ENCODE results near the gene ERF. TPM values are rescaled to one million over a fixed set of nuclear protein-coding genes. Genes with fewer than 3 reads are reported as not detected.

Gene ERF
- total and polyA plus RNA-seq, 2 donors from 2014 or later = 31.1 to 61.2 TPM

- intact Hi-C loops (cut with DNase I) = no loop called here
- H3K9me3 ChIP-seq (ENCODE audit: control insufficient read depth in 2 of 3, insufficient read depth in 1 of 3, low read length in 3 of 3) = no peaks in the 10 kb centered on the region
- DNase-seq (no peak), FAIRE-seq (no peak)
- no peak overlapping the region for H3K27ac ChIP-seq (ENCODE audit: low read depth in 2 of 2, low read length in 2 of 2)
- H3K9ac ChIP-seq (ENCODE audit: low read length in 3 of 3) = no peak overlapping the region
- TF ChIP-seq, protein P1, sequence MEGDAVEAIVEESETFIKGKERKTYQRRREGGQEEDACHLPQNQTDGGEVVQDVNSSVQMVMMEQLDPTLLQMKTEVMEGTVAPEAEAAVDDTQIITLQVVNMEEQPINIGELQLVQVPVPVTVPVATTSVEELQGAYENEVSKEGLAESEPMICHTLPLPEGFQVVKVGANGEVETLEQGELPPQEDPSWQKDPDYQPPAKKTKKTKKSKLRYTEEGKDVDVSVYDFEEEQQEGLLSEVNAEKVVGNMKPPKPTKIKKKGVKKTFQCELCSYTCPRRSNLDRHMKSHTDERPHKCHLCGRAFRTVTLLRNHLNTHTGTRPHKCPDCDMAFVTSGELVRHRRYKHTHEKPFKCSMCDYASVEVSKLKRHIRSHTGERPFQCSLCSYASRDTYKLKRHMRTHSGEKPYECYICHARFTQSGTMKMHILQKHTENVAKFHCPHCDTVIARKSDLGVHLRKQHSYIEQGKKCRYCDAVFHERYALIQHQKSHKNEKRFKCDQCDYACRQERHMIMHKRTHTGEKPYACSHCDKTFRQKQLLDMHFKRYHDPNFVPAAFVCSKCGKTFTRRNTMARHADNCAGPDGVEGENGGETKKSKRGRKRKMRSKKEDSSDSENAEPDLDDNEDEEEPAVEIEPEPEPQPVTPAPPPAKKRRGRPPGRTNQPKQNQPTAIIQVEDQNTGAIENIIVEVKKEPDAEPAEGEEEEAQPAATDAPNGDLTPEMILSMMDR (IDR thresholded peaks at IDR 0.05; ENCODE audit: borderline replicate concordance, extremely low read depth, insufficient read depth) = no peak
- H3K4me1 ChIP-seq (ENCODE audit: control insufficient read depth in 2 of 3, insufficient read depth in 2 of 3, low read depth in 1 of 3, low read length in 3 of 3) = peaks cover 0 to 5% (median 0%) of the 10 kb centered on the region in 3 donors
- peaks cover 0 to 47% (median 37%) of the 10 kb centered on the region in 3 donors for H3K36me3 ChIP-seq (ENCODE audit: control insufficient read depth in 2 of 3, insufficient read depth in 3 of 3, low read length in 3 of 3)
- no peak overlapping the region for H3K4me3 ChIP-seq (ENCODE audit: low read length in 3 of 3)
- H3K27me3 ChIP-seq (ENCODE audit: control insufficient read depth, insufficient read depth, low read length) = no peaks in the 10 kb centered on the region
Measured at GRCh38 chr19:42230571-42230970, 24.4 kb downstream of the ERF start.

GRCh38 chr19:42229855-42230351 lies 25.0 kb downstream of the ERF start:
- Histone ChIP-seq H3K9ac (ENCODE audit: low read length in 3 of 3) (no peak overlapping the region), H3K27ac (ENCODE audit: low read depth in 2 of 2, low read length in 2 of 2) (no peak overlapping the region), H3K36me3 (ENCODE audit: control insufficient read depth in 2 of 3, insufficient read depth in 3 of 3, low read length in 3 of 3) (peaks cover 0 to 46% (median 36%) of the 10 kb centered on the region in 3 donors), H3K4me3 (ENCODE audit: low read length in 3 of 3) (no peak overlapping the region), H3K9me3 (ENCODE audit: control insufficient read depth in 2 of 3, insufficient read depth in 1 of 3, low read length in 3 of 3) (no peaks in the 10 kb centered on the region), H3K27me3 (ENCODE audit: control insufficient read depth, insufficient read depth, low read length) (no peaks in the 10 kb centered on the region), H3K4me1 (ENCODE audit: control insufficient read depth in 2 of 3, insufficient read depth in 2 of 3, low read depth in 1 of 3, low read length in 3 of 3) (peaks cover 0 to 5% (median 0%) of the 10 kb centered on the region in 3 donors)
- intact Hi-C loops (cut with DNase I) = no loop called here
- FAIRE-seq = no peak
- peak in 2 of 5 donors; percentile 50 to 63 for DNase-seq
- TF ChIP-seq, protein P1 (IDR thresholded peaks at IDR 0.05; ENCODE audit: borderline replicate concordance, extremely low read depth, insufficient read depth) = no peak

DNA sequence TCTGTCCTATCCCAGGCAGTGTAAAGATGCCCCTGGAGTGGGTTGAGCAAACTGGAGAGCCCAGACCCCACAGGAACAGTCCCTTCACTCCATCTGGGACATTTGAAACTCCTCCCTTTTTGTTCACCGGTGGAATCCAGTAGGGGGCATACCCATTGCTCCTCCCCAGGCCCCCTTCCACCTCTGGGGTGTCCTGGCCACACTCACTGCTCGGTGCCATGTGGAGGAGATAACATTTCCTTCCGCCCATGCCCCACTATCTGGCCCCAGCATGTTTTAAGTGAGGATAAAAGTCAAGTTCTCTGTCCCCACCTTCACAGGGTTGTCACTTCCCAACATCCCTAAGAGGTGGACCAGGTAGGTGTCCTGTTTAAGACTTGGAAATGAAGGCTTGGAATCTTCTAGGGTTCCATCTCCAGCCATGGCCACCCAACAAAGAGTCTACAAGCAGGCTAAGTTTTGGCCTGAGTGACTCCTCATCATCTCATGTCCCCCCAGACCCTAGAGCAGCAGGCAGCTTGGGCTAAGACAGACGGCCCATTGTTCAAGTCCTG lies 25.6 kb downstream of the ERF start:
- Histone ChIP-seq H3K27me3 (ENCODE audit: control insufficient read depth, insufficient read depth, low read length) (no peaks in the 10 kb centered on the region), H3K9ac (ENCODE audit: low read length in 3 of 3) (no peak overlapping the region), H3K4me1 (ENCODE audit: control insufficient read depth in 2 of 3, insufficient read depth in 2 of 3, low read depth in 1 of 3, low read length in 3 of 3) (peaks cover 0 to 5% (median 0%) of the 10 kb centered on the region in 3 donors), H3K9me3 (ENCODE audit: control insufficient read depth in 2 of 3, insufficient read depth in 1 of 3, low read length in 3 of 3) (no peaks in the 10 kb centered on the region), H3K4me3 (ENCODE audit: low read length in 3 of 3) (no peak overlapping the region), H3K36me3 (ENCODE audit: control insufficient read depth in 2 of 3, insufficient read depth in 3 of 3, low read length in 3 of 3) (peaks cover 0 to 50% (median 37%) of the 10 kb centered on the region in 3 donors), H3K27ac (ENCODE audit: low read depth in 2 of 2, low read length in 2 of 2) (no peak overlapping the region)
- FAIRE-seq (no peak), DNase-seq (no peak)
- intact Hi-C loops (cut with DNase I) = no loop called here
- TF ChIP-seq, protein P1 (IDR thresholded peaks at IDR 0.05; ENCODE audit: borderline replicate concordance, extremely low read depth, insufficient read depth) = no peak

Data from kidney (tissue), 14 donors.